A673 (cell line): ENCODE results near the gene ITGB8. TPM values are rescaled to one million over a fixed set of nuclear protein-coding genes. Genes with fewer than 3 reads are reported as not detected.

Source experiments
- BruUV-seq: library from RNA; stranded (reverse); fragments of 400-500 nt; replicated peaks from 2 replicates; lab custom pipeline; 2021; lab: Mats Ljungman, UMichigan
- CTCF ChIA-PET: fragments of 300-600 bp; sonication (Branson Sonifier 250); formaldehyde crosslinking; loops from one replicate; lab custom pipeline; 2022; ENCODE audit warnings: antibody characterized with exemption; lab: Charles Lee
- POLR2A ChIA-PET: fragments of 300-600 bp; sonication (Branson Sonifier 250); formaldehyde crosslinking; loops from one replicate; lab custom pipeline; 2022; ENCODE audit warnings: antibody characterized with exemption; ENCODE audit not compliant: low non-redundant PET; lab: Charles Lee
- DNase-seq: peaks from one replicate; pipeline ENCODE4 v3.0.0-alpha.2; 2015; ENCODE audit warnings: low spot score
- H3K27ac ChIP-seq: fragments of 200-600 bp; sonication (generic); 2 replicates; pipeline ENCODE4 v1.5.1; 2016; ENCODE audit warnings: mixed run types, low read depth, mild to moderate bottlenecking, mixed read lengths, antibody characterized with exemption, low read length; ENCODE audit not compliant: poor library complexity, severe bottlenecking
- H3K27me3 ChIP-seq: fragments of 200-600 bp; sonication (generic); replicated peaks from 2 replicates; pipeline ENCODE4 v1.6.1; 2017; ENCODE audit warnings: mixed run types, low read depth, mild to moderate bottlenecking, mixed read lengths, antibody characterized with exemption, low read length; ENCODE audit not compliant: insufficient read depth, poor library complexity
- H3K36me3 ChIP-seq: fragments of 200-600 bp; sonication (generic); 2 replicates; pipeline ENCODE4 v1.6.1; 2016; ENCODE audit warnings: mixed run types, mild to moderate bottlenecking, mixed read lengths, antibody characterized with exemption, low read length; ENCODE audit not compliant: insufficient read depth, poor library complexity, severe bottlenecking
- H3K4me1 ChIP-seq: fragments of 200-600 bp; sonication (generic); 2 replicates; pipeline ENCODE4 v1.6.1; 2017; ENCODE audit warnings: mixed run types, mild to moderate bottlenecking, mixed read lengths, antibody characterized with exemption, low read length; ENCODE audit not compliant: insufficient read depth, poor library complexity, severe bottlenecking
- H3K4me3 ChIP-seq: fragments of 200-600 bp; sonication (generic); 2 replicates; pipeline ENCODE4 v1.5.1; 2016; ENCODE audit warnings: low read depth, mixed run types, mild to moderate bottlenecking, mixed read lengths, low read length; ENCODE audit not compliant: poor library complexity, severe bottlenecking
- H3K9me3 ChIP-seq: fragments of 200-600 bp; sonication (generic); 2 replicates; pipeline ENCODE4 v1.6.1; 2016; ENCODE audit warnings: mixed run types, low read depth, mild to moderate bottlenecking, mixed read lengths, antibody characterized with exemption, low read length; ENCODE audit not compliant: poor library complexity, severe bottlenecking
- EZH2 ChIP-seq: fragments of 200-600 bp; sonication (generic); IDR thresholded peaks from 2 replicates; pipeline ENCODE4 v1.6.1; 2017; ENCODE audit warnings: borderline replicate concordance, low read depth, mild to moderate bottlenecking, mixed read lengths, antibody characterized with exemption, low read length; ENCODE audit not compliant: poor library complexity, severe bottlenecking
- intact Hi-C: fragments of 100-400 bp; cut with micrococcal nuclease; formaldehyde crosslinking; loops from one replicate; pipeline ENCODE4 v1.10.0; 2022; ENCODE audit not compliant: unreplicated experiment
- total RNA-seq: library from RNA; stranded (reverse); gene quantifications from 2 replicates; pipeline ENCODE4 v1.2.3, GENCODE V29; 2021
- TF ChIP-seq, protein P1 (sequence below): fragments of 300-800, 200-600 bp; sonication (generic); conservative IDR thresholded peaks from 2 replicates; pipeline ENCODE4 v1.5.1; 2017; ENCODE audit warnings: low read depth, mild to moderate bottlenecking, antibody characterized with exemption, low read length, moderate library complexity, mixed read lengths

The ITGB8 gene
- total RNA-seq, 1 experiment from 2014 or later, result 1.3 TPM

GRCh38 chr7:20456701-20457100 lies 126.0 kb downstream of the ITGB8 start:
- TF ChIP-seq, protein P1, sequence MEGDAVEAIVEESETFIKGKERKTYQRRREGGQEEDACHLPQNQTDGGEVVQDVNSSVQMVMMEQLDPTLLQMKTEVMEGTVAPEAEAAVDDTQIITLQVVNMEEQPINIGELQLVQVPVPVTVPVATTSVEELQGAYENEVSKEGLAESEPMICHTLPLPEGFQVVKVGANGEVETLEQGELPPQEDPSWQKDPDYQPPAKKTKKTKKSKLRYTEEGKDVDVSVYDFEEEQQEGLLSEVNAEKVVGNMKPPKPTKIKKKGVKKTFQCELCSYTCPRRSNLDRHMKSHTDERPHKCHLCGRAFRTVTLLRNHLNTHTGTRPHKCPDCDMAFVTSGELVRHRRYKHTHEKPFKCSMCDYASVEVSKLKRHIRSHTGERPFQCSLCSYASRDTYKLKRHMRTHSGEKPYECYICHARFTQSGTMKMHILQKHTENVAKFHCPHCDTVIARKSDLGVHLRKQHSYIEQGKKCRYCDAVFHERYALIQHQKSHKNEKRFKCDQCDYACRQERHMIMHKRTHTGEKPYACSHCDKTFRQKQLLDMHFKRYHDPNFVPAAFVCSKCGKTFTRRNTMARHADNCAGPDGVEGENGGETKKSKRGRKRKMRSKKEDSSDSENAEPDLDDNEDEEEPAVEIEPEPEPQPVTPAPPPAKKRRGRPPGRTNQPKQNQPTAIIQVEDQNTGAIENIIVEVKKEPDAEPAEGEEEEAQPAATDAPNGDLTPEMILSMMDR, result no peak
- TF ChIP-seq EZH2, result no peak
- Histone ChIP-seq H3K4me3 (no peak overlapping the region), H3K27me3 (peaks cover 9% of the 10 kb centered on the region), H3K27ac (no peak overlapping the region), H3K36me3 (no peaks in the 10 kb centered on the region), H3K9me3 (no peaks in the 10 kb centered on the region), H3K4me1 (peaks cover 4% of the 10 kb centered on the region)
- intact Hi-C loops, result no loop called here
- BruUV-seq, result no TSS peak
- CTCF ChIA-PET, result interaction anchor here (0.6 kb wide), 1 partner anchor 744 kb away, joined by 3 read pairs; no protein-coding TSS in a partner anchor
- no peak for DNase-seq
- POLR2A ChIA-PET, result no interaction called here

DNA sequence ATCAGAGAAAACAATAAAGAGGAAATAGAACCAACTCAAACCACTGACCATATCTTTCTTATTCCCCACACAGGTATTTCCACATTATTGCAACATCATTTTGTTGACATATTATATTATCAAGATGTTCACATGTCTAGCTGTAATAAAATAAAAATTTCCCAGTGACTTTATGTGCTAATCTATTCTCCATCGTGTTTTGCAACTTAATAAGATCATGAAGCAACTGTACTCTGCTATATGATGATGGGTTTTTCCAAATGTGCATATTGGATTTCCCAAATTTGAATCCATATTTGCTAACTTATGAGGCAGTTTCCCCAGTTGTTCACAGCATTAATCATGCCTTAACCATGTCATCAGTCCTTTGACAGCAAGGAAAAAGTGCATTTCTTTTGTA lies 127.8 kb downstream of the ITGB8 start:
- ChIA-PET POLR2A (no interaction called here), CTCF (no interaction called here)
- H3K4me1 ChIP-seq, result peaks cover 4% of the 10 kb centered on the region
- no peak overlapping the region for H3K27ac ChIP-seq
- no peaks in the 10 kb centered on the region for H3K36me3 ChIP-seq
- DNase-seq, result no peak
- no TSS peak for BruUV-seq
- intact Hi-C loops, result no loop called here
- peaks cover 9% of the 10 kb centered on the region for H3K27me3 ChIP-seq
- TF ChIP-seq, protein P1, result no peak
- no peak for TF ChIP-seq EZH2
- H3K4me3 ChIP-seq, result no peak overlapping the region
- H3K9me3 ChIP-seq, result no peaks in the 10 kb centered on the region

- TF ChIP-seq, protein P1, result no peak
- DNase-seq, result no peak
- intact Hi-C loops, result no loop called here
- Histone ChIP-seq H3K4me1 (peaks cover 2% of the 10 kb centered on the region), H3K27me3 (peaks cover 9% of the 10 kb centered on the region), H3K27ac (no peak overlapping the region), H3K4me3 (no peak overlapping the region), H3K36me3 (no peaks in the 10 kb centered on the region), H3K9me3 (no peaks in the 10 kb centered on the region)
- ChIA-PET POLR2A (no interaction called here), CTCF (no interaction called here)
- BruUV-seq, result no TSS peak
These were observed 128.7 kb downstream of the ITGB8 start for GRCh38 chr7:20459419-20459818.
